GM12875 (cell line): ENCODE data around the gene ZFP37.

Experiments used
- H3K4me3 ChIP-seq: one replicate; pipeline ENCODE4 v1.5.1; 2011; ENCODE audit warnings: low read depth, low read length, control low read depth
- CTCF ChIP-seq: IDR thresholded peaks from 2 replicates; pipeline ENCODE4 v1.5.1; 2011; ENCODE audit warnings: low read depth, mild to moderate bottlenecking, control low read depth, inconsistent platforms, low read length, moderate library complexity, borderline replicate concordance; ENCODE audit not compliant: insufficient read depth

The ZFP37 gene

GRCh38 chr9:112997236-112997941 is 59.1 kb downstream of the ZFP37 start:
- no peak for TF ChIP-seq CTCF
- H3K4me3 ChIP-seq: no peak overlapping the region
